CD4-positive, alpha-beta T cell treated with Interleukin-1 beta for 1 hour (primary cell): ENCODE results near the gene GPA33.
"Not testable (repeated sequence)": the region's sequence is repeated elsewhere in the genome, so short reads cannot be mapped to it uniquely, and the experiment has no call there.

Experiments
- DNase-seq, 2 donors: peaks; one replicate each; pipeline ENCODE4 v3.0.0-alpha.2; 2020 to 2022

GPA33 gene

GRCh38 chr1:167054946-167055630 is 35.1 kb downstream of the GPA33 start:
- DNase-seq = no peak

- no peak for DNase-seq
These were observed 35.6 kb downstream of the GPA33 start for GRCh38 chr1:167054531-167054930.

GRCh38 chr1:167052389-167052788 is 37.8 kb downstream of the GPA33 start:
- no peak for DNase-seq

- DNase-seq = no peak
These were observed 38.3 kb downstream of the GPA33 start for GRCh38 chr1:167051907-167052306.

GRCh38 chr1:167043752-167044488 is 46.3 kb downstream of the GPA33 start:
- DNase-seq = peak; percentile 68 to 69

- DNase-seq = no peak
These were observed 56.5 kb downstream of the GPA33 start for GRCh38 chr1:167033646-167034045.

- DNase-seq = not testable (repeated sequence)
These were observed 60.6 kb downstream of the GPA33 start for GRCh38 chr1:167029553-167029952.

- DNase-seq = no peak
These were observed 67.8 kb downstream of the GPA33 start for GRCh38 chr1:167022384-167022783.

GRCh38 chr1:167016100-167016750 is 74.0 kb downstream of the GPA33 start:
- no peak for DNase-seq

- DNase-seq = no peak
These were observed 76.9 kb downstream of the GPA33 start for GRCh38 chr1:167013108-167013929.

GRCh38 chr1:167012570-167012969 is 77.6 kb downstream of the GPA33 start:
- no peak for DNase-seq

- DNase-seq = no peak
These were observed 78.5 kb downstream of the GPA33 start for GRCh38 chr1:167011560-167012191.

- DNase-seq = no peak
These were observed 86.5 kb downstream of the GPA33 start for GRCh38 chr1:167003711-167004110.
